Fibroblast of mammary gland (primary cell): Measurements from ENCODE around the gene ZSWIM6.
A peak's percentile ranks its signal among the peaks of the same experiment; 100 is the strongest.

Experiments used
- DNase-seq: peaks from one replicate; pipeline ENCODE4 v3.0.0-alpha.2; 2010; ENCODE audit warnings: low read depth
- H3K4me3 ChIP-seq: 2 replicates; pipeline ENCODE4 v1.5.1; 2011; ENCODE audit warnings: low read depth, mild to moderate bottlenecking, low read length, moderate library complexity; ENCODE audit not compliant: control insufficient read depth
- TF ChIP-seq, protein P1 (sequence below): conservative IDR thresholded peaks from 2 replicates; pipeline ENCODE4 v1.5.1; 2011; ENCODE audit warnings: low read depth, low read length, inconsistent platforms; ENCODE audit not compliant: control insufficient read depth, insufficient read depth

ZSWIM6 gene

DNA sequence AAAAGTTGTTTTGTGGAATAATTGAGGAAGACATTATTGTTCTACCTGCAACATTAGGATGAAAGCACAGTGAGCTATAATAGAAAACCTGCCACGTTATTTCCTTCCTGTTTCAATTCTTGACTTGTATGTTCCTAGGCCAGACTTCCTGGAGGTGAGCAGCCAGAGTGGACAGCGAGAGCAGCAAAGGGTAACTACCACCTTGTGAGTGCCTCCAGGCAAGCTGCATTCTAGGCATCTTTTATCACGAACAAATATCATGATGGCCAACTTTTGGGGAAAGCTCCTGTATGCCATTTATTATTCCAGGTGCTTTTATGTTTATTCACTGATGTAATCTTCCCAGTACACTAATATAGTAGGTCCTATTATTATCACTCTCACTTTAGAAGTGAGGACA is 34.0 kb upstream of the ZSWIM6 start:
- no peak overlapping the region for H3K4me3 ChIP-seq
- TF ChIP-seq, protein P1, sequence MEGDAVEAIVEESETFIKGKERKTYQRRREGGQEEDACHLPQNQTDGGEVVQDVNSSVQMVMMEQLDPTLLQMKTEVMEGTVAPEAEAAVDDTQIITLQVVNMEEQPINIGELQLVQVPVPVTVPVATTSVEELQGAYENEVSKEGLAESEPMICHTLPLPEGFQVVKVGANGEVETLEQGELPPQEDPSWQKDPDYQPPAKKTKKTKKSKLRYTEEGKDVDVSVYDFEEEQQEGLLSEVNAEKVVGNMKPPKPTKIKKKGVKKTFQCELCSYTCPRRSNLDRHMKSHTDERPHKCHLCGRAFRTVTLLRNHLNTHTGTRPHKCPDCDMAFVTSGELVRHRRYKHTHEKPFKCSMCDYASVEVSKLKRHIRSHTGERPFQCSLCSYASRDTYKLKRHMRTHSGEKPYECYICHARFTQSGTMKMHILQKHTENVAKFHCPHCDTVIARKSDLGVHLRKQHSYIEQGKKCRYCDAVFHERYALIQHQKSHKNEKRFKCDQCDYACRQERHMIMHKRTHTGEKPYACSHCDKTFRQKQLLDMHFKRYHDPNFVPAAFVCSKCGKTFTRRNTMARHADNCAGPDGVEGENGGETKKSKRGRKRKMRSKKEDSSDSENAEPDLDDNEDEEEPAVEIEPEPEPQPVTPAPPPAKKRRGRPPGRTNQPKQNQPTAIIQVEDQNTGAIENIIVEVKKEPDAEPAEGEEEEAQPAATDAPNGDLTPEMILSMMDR, result no peak
- DNase-seq, result no peak

DNA sequence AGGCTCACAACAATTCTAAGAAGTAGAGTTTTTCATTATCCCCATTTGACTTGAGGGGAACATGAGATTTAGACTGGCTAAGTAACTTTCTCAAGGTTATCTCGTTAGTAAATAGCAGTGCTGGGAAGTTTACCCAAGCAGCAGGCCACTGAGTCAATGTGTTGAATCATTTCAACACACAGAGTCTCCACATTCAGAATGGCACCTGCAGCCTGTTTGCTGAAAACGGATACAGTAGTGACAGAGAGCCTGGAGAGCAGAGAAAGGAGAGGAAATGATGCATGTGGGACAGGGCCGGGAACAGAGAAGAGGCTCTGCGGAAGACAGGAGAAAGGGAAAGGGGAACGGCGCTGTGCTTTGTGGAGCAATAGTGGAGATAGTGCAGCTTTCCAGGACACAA is 33.5 kb upstream of the ZSWIM6 start:
- TF ChIP-seq, protein P1, result no peak
- H3K4me3 ChIP-seq, result no peak overlapping the region
- DNase-seq, result no peak

DNA sequence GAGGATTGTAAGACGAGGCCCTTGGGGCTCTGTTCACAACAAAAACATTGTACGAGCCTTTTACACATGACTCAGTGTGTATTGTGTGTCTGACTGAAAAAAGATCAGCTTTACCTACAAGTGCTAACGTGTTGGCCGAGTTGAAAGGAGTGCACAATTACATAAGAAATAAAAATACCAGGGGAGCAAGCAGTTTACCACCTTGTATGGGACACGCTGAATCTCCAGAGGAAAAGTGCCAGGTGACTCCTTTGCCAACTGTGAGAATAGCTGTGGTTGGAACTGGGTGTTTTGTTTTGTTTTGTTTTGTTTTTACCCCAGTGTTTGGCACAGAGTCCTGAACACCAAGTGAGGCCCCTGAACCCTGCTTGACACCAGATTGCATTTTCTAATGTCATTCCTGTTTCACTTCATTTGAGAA is 32.8 kb upstream of the ZSWIM6 start:
- no peak for DNase-seq
- TF ChIP-seq, protein P1, result no peak
- no peak overlapping the region for H3K4me3 ChIP-seq

DNA sequence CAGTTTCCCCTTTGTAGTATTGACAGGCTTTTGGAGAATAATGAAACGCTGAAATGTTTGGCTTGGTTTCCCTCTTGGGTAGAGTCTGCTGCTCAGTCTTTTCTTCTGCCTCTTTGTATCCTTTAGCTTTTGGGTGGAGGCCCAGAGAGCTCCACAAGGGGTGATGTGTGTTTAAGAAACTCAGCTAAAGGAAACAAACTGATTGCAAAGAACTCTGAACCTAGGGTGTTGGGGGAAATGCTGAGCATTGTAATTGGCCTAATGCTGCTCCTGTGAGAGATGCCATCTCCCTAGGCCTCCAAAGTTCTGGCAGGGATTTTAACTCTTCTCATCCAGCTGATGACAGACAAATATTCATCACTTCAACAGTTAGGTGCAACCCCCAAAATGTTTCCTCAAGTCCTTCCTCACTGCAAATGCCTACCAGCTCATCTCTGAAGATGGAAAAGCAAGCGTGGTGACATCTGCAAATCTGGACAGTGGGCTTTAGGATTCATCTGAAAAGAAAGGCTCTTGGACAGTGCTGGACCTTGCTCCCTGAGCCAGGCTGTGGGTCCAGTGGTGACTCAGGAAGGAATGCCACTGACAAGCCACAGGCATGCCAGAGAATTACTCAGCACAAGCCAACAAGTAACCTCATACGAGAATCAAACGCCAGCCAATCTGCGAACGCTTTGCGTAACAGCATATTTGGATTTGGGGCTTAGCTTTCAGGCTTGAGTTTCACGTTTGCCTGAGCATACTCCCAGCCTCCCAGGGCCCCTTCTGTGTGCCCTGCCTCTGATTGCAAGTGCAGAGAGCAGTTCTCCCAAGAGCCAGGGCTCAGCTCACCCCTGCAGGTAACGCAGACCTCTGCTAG is 30.5 kb upstream of the ZSWIM6 start:
- no peak overlapping the region for H3K4me3 ChIP-seq
- TF ChIP-seq, protein P1, result peak; percentile 10

DNA sequence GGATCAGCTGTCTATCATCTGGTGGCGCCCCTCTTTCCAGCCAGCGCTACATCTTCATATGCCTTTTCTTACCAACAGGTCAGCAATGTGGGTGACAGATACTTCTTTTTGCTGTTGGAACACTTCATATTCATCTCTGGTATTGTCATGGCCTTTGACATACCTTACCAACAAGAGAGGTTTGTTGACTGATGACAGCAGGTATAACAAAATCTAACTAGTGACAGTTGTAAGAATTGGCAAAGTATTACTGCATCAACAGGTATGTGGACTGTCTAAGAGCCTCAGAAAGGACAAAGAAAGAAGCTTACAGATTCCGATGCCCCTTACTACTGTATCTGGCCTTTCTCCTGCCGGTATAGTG is 29.9 kb upstream of the ZSWIM6 start:
- no peak for DNase-seq
- H3K4me3 ChIP-seq, result no peak overlapping the region
- TF ChIP-seq, protein P1, result no peak

More for the DNA sequence above, 30.5 kb upstream of the ZSWIM6 start:
- DNase-seq, result peak; percentile 99

DNA sequence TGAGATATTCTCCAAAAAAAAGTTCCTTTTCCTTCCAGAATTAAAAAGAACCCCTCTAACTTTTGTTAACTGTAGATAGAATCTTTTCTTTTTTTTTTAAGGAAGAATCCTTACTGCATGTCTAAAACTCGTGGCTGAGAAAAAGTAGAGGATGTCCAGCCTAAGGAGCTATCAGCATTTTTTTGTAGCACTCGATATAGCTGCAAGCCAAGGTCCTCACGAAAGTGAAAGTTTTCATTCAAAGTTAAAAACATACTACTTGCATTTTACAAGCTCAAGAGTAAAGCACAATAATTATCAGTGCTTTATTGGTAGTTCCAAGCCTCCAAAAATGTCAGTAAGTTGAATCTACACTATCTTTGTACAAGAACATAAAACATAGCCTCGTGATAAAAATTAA is 28.7 kb upstream of the ZSWIM6 start:
- H3K4me3 ChIP-seq, result no peak overlapping the region
- TF ChIP-seq, protein P1, result no peak
- DNase-seq, result no peak
